ENCODE measurements around the gene ARHGEF5. TPM values are rescaled to one million over a fixed set of nuclear protein-coding genes. Genes with fewer than 3 reads are reported as not detected.

The ARHGEF5 gene
- polyA plus RNA-seq, 1 of the 3 experiments (the other 2 are of a cell fraction): 0.07 TPM

GRCh38 chr7:144379776-144380384 lies 24.7 kb downstream of the ARHGEF5 start:
- POLR2A ChIA-PET: no interaction called here
- WGBS (ENCODE audit: low lambda C conversion rate): 22% methylated on average over 11 of the region's 11 CpGs
- Histone ChIP-seq H3K27me3 (ENCODE audit: insufficient read depth) (peaks cover 6% of the 10 kb centered on the region; the same call in 1 of the 2 replicates), H3K27ac (ENCODE audit: low read depth in 2 of 2, low read length in 1 of 2) (no peak overlapping the region), H4K20me1 (ENCODE audit: insufficient read depth) (no peaks in the 10 kb centered on the region), H3K9ac (no peak overlapping the region), H2AFZ (ENCODE audit: low read depth) (no peak overlapping the region), H3K4me3 (ENCODE audit: low read depth in 2 of 2, low read length in 1 of 2) (no peak overlapping the region), H3K36me3 (replicated peaks in 1 of 2; ENCODE audit: control insufficient read depth in 1 of 2, insufficient read depth in 2 of 2, low read length in 1 of 2) (no peaks in the 10 kb centered on the region), H3K9me2 (no peaks in the 10 kb centered on the region), H3K4me1 (ENCODE audit: control insufficient read depth in 1 of 2, insufficient read depth in 2 of 2, low read depth in 1 of 2, low read length in 1 of 2) (no peaks in the 10 kb centered on the region), H3F3A (replicated peaks; ENCODE audit: insufficient read depth) (no peaks in the 10 kb centered on the region), H3K9me3 (no peaks in the 10 kb centered on the region), H3K79me2 (ENCODE audit: insufficient read depth) (no peaks in the 10 kb centered on the region), H3K4me2 (no peak overlapping the region)
- no peak for DNase-seq
- CTCF ChIA-PET: interaction anchor here (1.2 to 8.6 kb wide), 2 partner anchors 8 to 13 kb away, joined by 3 to 48 read pairs; no protein-coding TSS in a partner anchor
- TF ChIP-seq ZBTB33 (IDR thresholded peaks at IDR 0.05; ENCODE audit: borderline replicate concordance, low read depth) (no peak), USF2 (IDR thresholded peaks at IDR 0.05; ENCODE audit: borderline replicate concordance, low read depth, low read length) (no peak), EP300 (IDR thresholded peaks at IDR 0.05; ENCODE audit: borderline replicate concordance in 1 of 2, low read depth in 1 of 2, low read length in 1 of 2) (no peak), EZH2phosphoT487 (IDR thresholded peaks at IDR 0.05; ENCODE audit: borderline replicate concordance, low read depth) (no peak), TEAD4 (IDR thresholded peaks at IDR 0.05; ENCODE audit: borderline replicate concordance, insufficient read depth) (no peak), IRF3 (IDR thresholded peaks at IDR 0.05; ENCODE audit: low read depth, low read length) (no peak), MEF2A (IDR thresholded peaks at IDR 0.05; ENCODE audit: borderline replicate concordance, low read depth) (no peak), RFX5 (IDR thresholded peaks at IDR 0.05; ENCODE audit: low read length) (no peak), FOXJ3 (CRISPR knock-in tag; IDR thresholded peaks at IDR 0.05) (no peak), YY1 (IDR thresholded peaks at IDR 0.05; ENCODE audit: low read depth) (no peak), ELF1 (IDR thresholded peaks at IDR 0.05) (no peak), TAF1 (IDR thresholded peaks at IDR 0.05; ENCODE audit: borderline replicate concordance, low read depth, low read length) (no peak)

GRCh38 chr7:144384071-144384470 lies 28.9 kb downstream of the ARHGEF5 start:
- Histone ChIP-seq H2AFZ (ENCODE audit: low read depth) (no peak overlapping the region), H3F3A (replicated peaks; ENCODE audit: insufficient read depth) (no peaks in the 10 kb centered on the region), H3K4me1 (ENCODE audit: control insufficient read depth in 1 of 2, insufficient read depth in 2 of 2, low read depth in 1 of 2, low read length in 1 of 2) (no peaks in the 10 kb centered on the region), H3K9me2 (no peaks in the 10 kb centered on the region), H3K79me2 (ENCODE audit: insufficient read depth) (no peaks in the 10 kb centered on the region), H3K9me3 (no peaks in the 10 kb centered on the region), H3K9ac (no peak overlapping the region), H3K27me3 (ENCODE audit: insufficient read depth) (no peaks in the 10 kb centered on the region; the same call in 1 of the 2 replicates), H4K20me1 (ENCODE audit: insufficient read depth) (no peaks in the 10 kb centered on the region), H3K36me3 (replicated peaks in 1 of 2; ENCODE audit: control insufficient read depth in 1 of 2, insufficient read depth in 2 of 2, low read length in 1 of 2) (no peaks in the 10 kb centered on the region), H3K4me3 (ENCODE audit: low read depth in 2 of 2, low read length in 1 of 2) (peak overlapping the region in 1 of 2 experiments; percentile 12; a peak in 1 of 4 replicates), H3K4me2 (0 out of 2 replicates have a peak overlapping the region, but pooled peaks have one; percentile 45), H3K27ac (ENCODE audit: low read depth in 2 of 2, low read length in 1 of 2) (no peak overlapping the region)
- WGBS (ENCODE audit: low lambda C conversion rate): 10% methylated on average over 4 of the region's 4 CpGs
- ChIA-PET POLR2A (no interaction called here), CTCF (interaction anchor here (8.6 kb wide), 1 partner anchor 8 kb away, joined by 48 read pairs; no protein-coding TSS in a partner anchor)
- DNase-seq: no peak
- no peak for TF ChIP-seq ZBTB33 (IDR thresholded peaks at IDR 0.05; ENCODE audit: borderline replicate concordance, low read depth)
- no peak for TF ChIP-seq FOXJ3 (CRISPR knock-in tag; IDR thresholded peaks at IDR 0.05)
- TF ChIP-seq ELF1 (IDR thresholded peaks at IDR 0.05): no peak
- no peak for TF ChIP-seq RCOR1 (IDR thresholded peaks at IDR 0.05; ENCODE audit: low read length)
- no peak for TF ChIP-seq PBX3 (IDR thresholded peaks at IDR 0.05)
- TF ChIP-seq NFIC (IDR thresholded peaks at IDR 0.05; ENCODE audit: borderline replicate concordance): no peak
- TF ChIP-seq MEF2A (IDR thresholded peaks at IDR 0.05; ENCODE audit: borderline replicate concordance, low read depth): no peak
- TF ChIP-seq MAX (IDR thresholded peaks at IDR 0.05; ENCODE audit: low read depth): no peak
- no peak for TF ChIP-seq RAD21 (IDR thresholded peaks at IDR 0.05; ENCODE audit: low read length)
- no peak for TF ChIP-seq MXI1 (IDR thresholded peaks at IDR 0.05; ENCODE audit: low read depth, low read length)
- TF ChIP-seq NRF1 (IDR thresholded peaks at IDR 0.05; ENCODE audit: low read depth, low read length): no peak
